GM21447 (cell line): ENCODE data around the gene ELF5.

ENCODE experiments used
- ATAC-seq: cut with Tn5 transposase; IDR thresholded peaks from one replicate; pipeline ENCODE4 v1.9.1; 2021; ENCODE audit not compliant: unreplicated experiment

ELF5 gene

GRCh38 chr11:34458525-34458924 is 55.1 kb downstream of the ELF5 start:
- ATAC-seq, result no peak

- no peak for ATAC-seq
Observed at GRCh38 chr11:34457607-34458006, 56.0 kb downstream of the ELF5 start.

- no peak for ATAC-seq
Observed at GRCh38 chr11:34454308-34455032, 59.1 kb downstream of the ELF5 start.

- no peak for ATAC-seq
Observed at GRCh38 chr11:34451053-34451452, 62.5 kb downstream of the ELF5 start.

GRCh38 chr11:34449013-34449412 is 64.6 kb downstream of the ELF5 start:
- peak; percentile 65 for ATAC-seq

GRCh38 chr11:34448223-34448994 is 65.2 kb downstream of the ELF5 start:
- no peak for ATAC-seq

- ATAC-seq, result no peak
Observed at GRCh38 chr11:34447044-34447443, 66.5 kb downstream of the ELF5 start.

GRCh38 chr11:34446386-34446785 is 67.2 kb downstream of the ELF5 start:
- no peak for ATAC-seq

GRCh38 chr11:34445956-34446355 is 67.6 kb downstream of the ELF5 start:
- no peak for ATAC-seq

GRCh38 chr11:34444428-34444827 is 69.2 kb downstream of the ELF5 start:
- no peak for ATAC-seq

GRCh38 chr11:34443136-34443535 is 70.5 kb downstream of the ELF5 start:
- no peak for ATAC-seq

- ATAC-seq, result no peak
Observed at GRCh38 chr11:34441814-34442213, 71.8 kb downstream of the ELF5 start.

- ATAC-seq, result no peak
Observed at GRCh38 chr11:34439610-34440198, 73.9 kb downstream of the ELF5 start.

- ATAC-seq, result peak; percentile 97
Observed at GRCh38 chr11:34438529-34439507, 74.8 kb downstream of the ELF5 start, which contains the start of gene CAT. Gene CAT, plus strand, starts transcription at chr11:34438934. Its CDS starts 80 bp downstream, at chr11:34439014.

GRCh38 chr11:34437224-34438125 is 76.1 kb downstream of the ELF5 start:
- ATAC-seq, result no peak

GRCh38 chr11:34433899-34434298 is 79.7 kb downstream of the ELF5 start:
- ATAC-seq, result no peak

- no peak for ATAC-seq
Observed at GRCh38 chr11:34432822-34433221, 80.8 kb downstream of the ELF5 start.

- no peak for ATAC-seq
Observed at GRCh38 chr11:34431979-34432378, 81.6 kb downstream of the ELF5 start.
